Cortex of kidney (tissue), 1 donor: Measurements from ENCODE around the gene SEMA3F.

ENCODE experiments used
- DNase-seq: peaks from one replicate; lab custom pipeline; 2025; lab: John Stamatoyannopoulos, UW

The SEMA3F gene

DNA sequence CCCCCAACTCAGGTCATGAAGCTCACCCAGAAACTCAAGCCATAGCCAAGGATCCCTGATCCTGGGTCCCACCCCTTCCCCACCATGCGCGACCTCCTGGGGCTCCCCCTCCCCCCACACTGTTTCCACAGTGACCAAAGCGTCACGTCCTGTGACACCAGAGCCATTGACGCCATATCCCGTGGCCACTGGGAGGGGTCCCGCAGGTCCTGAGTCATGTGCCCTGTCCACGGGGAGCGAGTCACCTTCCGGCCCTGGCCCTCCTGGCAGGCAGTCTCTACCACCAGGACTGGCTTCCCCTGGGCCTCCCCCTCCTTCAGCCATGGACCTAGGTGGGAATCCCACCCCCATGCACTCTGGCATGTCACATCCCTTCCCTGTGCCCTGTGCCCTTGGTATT, 15.6 kb downstream of the SEMA3F start:
- DNase-seq = no peak

DNA sequence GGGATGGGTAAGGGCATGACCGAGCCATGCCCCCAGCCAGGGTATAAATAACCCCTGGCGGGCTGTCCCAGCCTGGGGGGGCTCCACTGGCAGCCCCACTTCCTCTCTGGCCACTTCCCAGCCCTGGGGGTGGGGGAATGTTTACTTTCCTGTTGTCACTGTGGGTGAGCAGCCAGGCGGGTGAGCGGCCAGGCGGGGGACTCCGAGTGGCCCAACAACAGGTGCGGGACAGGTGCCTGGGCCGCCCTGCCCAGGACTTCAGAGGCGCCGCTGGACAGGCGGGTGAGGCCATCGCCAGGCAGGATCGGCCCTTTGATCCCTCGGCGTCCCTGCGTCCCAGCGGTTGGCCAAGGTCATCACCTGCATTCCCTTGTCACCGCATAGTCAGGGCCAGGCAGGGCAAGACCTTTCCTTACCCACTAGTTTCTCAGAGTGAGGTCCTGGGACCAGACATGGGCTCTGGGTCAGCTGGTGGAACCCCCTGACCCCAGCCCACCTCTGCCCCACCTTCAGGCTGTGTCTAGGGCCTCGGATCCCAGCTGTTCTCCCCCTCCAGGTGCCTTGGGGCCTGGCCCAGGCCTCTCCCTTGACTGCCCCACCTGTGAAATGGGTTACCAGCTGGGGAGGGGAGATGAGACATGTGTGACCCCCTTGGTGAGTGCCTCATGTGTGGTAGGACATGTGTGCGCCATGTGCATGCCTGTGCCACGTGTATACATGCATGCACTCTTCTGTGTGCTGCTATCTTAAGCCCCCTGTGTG, 16.6 kb downstream of the SEMA3F start:
- DNase-seq = no peak

DNA sequence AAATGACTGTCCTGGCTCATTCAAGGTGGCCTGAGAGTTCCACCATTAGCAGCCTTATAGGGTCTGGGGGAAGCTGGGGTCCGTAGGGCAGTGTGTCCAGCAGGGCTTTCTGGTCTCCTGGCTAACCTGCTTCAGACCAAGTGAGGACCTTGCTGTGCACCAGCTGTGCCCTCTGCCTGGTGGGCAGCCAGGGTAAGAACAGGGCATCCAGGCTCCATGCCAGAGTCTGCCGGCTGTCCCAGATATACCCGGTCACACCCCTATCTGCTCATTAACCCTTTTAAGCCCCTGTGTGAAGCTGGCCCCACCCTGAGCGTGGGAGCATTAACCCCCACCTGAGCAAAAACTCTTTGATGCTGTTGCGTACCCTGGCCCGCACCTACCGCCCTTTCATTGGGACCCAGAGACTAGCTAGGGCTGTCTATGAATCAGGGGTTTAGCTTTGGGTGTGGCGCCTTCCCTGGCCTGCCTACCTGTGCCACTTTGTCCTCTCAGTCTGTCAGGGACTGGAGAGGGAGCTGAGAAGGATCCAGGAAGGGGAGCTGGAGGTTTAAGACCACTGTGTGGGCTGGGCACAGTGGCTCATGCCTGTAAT, 17.6 kb downstream of the SEMA3F start:
- DNase-seq = no peak

DNA sequence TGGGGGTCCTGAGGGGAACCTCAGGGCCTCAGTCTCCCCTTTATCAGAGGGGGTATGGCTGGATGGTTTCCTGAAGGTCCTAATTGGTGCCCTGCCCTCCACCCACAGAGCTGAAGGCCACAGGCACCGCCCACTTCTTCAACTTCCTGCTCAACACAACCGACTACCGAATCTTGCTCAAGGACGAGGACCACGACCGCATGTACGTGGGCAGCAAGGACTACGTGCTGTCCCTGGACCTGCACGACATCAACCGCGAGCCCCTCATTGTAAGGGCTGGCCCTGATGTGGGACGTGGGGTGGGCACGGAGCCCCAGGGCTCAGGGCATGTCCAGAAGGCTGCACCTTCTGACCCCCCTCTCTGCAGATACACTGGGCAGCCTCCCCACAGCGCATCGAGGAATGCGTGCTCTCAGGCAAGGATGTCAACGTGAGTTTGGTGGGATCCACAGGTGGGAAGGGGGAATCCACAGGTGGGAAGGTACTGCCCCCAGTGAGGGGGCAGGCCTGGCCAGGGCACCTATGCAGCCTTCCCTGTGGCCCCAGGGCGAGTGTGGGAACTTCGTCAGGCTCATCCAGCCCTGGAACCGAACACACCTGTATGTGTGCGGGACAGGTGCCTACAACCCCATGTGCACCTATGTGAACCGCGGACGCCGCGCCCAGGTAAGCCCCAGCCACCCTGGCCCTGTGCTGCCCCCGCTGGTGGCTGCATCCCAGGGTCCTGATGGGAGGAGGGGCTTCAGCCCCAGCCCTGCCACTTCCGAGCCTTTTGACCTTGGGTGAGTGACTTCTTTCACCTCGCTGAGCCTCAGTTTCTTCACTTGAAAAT, 18.8 kb downstream of the SEMA3F start:
- DNase-seq = no peak

DNA sequence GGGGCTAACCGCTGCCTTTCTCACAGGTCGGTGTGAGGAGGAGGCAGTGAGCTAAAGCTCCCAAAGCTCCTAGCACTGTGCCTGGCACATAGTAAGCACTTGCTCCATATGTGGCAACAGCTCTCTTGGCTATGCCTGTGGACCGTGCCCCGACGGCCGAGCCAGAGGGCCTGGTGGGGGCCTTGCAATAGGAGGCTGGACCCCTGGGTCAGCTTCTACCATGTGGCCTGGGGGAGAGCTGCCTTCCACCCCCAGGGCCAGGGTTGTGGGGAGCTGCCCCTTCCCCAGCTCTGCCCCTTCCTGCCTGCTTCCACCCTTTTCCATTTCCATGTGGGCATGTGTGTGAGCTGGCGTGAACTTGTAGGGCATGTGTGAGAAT, 19.4 kb downstream of the SEMA3F start:
- no peak for DNase-seq

DNA sequence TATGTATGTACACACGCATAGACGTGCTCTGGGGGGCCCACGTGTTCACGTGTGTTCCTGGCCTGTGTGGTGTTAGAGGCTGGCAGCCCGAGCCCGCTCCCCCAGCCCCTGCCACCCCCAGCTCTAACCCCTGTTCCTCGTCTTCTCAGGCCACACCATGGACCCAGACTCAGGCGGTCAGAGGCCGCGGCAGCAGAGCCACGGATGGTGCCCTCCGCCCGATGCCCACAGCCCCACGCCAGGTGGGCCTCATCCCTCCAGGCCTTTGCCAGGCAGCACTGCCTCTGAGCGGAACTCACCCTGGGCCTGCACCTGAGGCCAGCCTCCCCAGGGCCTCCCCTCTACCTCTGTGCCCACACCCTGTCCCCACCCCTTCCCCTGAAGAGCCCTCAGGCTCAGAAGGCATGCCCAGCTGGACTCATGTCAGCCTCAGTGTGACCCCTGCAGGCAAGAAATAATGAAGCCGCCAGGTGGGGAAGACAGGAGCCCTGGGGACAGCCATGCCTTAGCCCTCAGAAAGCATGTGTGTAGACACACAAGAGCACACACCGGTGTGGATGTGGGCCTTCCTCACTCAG, 19.9 kb downstream of the SEMA3F start:
- no peak for DNase-seq

DNA sequence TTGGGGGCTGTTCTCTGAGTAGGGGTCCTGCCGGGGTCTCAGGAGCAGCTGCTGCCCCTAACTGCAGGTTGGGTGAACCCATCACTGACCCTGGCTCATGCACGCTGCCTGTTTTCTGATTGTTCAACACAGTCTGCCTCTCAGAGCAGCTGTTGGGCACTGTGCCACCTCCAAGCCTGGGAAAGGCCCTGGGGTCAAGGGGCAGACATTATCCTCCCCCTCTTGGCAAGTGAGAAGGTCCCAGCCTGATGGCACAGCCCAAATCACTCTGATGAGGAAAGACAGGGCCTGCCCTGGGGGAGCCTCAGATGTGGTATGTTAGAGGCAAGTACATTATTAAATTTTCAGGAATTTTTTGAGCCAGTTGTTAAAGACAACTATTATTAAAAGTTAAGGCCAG, 22.2 kb downstream of the SEMA3F start:
- DNase-seq = no peak

DNA sequence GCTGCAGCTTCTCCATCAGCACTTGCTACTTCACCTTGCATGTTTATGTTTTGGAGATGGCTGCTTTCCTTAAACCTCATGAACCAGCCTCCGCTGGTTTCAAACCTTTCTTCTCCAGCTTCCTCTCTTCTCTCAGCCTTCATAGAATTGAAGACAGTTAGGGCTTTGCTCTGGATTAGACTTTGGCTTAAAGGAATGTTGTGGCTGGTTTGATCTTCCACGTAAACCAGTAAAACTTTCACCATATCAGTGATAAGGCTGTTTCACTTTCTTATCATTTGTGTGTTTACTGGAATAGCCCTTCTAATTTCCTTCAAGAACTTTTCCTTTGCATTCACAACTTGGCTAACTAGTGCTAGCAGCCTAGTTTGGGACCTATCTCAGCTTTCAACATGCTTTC, 24.6 kb downstream of the SEMA3F start:
- DNase-seq = no peak

DNA sequence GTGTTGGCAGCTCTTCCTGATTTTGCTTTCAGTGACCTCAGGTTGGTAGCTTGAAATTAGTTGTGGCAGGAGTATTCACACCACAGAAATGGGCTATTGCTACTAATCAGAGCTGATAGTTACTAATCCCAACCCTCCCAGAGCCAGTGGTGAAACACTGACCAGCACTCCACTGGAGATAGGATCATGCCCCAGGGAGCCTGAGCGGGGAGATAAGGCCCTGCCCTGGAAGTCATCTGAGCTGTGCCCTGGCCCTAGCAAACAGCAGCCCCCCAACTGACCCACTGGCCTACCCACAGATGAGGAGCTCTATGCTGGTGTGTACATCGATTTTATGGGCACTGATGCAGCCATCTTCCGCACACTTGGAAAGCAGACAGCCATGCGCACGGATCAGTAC, 26.9 kb downstream of the SEMA3F start:
- DNase-seq = no peak

DNA sequence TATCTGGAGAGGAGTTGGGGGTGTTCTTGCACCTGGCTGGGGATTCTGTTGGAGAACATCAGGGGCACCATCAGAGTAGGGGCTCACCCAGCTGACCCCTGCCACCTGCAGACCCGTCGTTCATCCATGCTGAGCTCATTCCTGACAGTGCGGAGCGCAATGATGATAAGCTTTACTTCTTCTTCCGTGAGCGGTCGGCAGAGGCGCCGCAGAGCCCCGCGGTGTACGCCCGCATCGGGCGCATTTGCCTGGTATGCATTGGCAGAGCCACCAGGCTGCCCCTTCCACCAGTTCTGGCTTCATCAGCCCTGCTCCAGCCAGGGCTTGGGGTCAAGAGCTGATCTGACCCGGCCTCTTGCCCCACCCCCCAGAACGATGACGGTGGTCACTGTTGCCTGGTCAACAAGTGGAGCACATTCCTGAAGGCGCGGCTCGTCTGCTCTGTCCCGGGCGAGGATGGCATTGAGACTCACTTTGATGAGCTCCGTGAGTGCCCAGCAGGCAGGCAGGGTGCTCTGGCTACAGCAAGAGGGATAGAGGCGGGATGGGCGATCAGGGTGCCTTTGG, 27.5 kb downstream of the SEMA3F start:
- no peak for DNase-seq

DNA sequence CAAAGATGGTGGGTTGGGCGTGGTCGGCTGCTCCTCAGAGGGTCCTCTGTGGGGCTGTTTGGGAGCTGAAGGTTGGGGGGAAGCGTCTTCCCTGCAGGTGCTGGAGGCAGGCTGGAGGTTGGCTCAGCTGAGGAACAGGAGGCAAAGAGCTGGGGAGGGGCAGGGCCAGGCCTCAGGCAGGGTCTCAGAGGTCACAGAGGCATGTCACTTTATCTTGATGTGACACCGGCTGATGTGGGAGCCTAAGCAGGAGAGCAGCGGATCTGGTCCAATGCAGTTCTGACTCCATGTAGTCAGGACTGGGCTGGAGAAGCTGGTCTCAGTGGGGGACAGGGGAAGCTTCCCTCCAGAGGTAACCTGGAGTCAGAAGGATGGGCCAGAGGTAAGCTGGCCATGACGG, 28.6 kb downstream of the SEMA3F start:
- no peak for DNase-seq

DNA sequence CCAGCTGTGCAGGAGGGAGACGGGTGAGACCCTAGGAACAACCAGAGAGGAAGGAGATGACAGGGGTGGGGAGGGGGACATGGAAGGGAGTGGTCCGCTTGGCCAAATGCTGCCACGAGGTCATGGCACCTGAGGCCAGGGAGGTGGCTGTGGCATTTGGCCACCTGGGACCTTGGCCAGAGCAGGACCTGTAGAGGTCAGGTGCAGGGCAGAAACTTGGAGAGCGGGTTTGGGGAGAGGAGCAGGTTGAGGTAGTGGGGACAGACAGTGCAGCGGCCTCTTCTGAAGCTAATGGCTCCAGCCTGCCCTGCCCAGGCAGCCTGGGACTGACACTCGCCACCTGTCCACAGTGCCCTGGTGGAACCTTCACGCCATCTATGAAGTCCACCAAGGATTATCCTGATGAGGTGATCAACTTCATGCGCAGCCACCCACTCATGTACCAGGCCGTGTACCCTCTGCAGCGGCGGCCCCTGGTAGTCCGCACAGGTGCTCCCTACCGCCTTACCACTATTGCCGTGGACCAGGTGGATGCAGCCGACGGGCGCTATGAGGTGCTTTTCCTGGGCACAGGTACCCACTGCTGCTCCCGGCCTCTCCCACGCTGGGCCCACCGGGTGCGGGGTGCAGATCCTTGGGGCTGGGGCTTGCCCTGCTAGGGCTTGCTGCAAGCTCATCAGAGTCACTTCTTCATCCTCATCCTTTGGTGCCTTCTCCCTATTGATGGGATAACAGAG, 29.3 kb downstream of the SEMA3F start:
- DNase-seq = no peak

DNA sequence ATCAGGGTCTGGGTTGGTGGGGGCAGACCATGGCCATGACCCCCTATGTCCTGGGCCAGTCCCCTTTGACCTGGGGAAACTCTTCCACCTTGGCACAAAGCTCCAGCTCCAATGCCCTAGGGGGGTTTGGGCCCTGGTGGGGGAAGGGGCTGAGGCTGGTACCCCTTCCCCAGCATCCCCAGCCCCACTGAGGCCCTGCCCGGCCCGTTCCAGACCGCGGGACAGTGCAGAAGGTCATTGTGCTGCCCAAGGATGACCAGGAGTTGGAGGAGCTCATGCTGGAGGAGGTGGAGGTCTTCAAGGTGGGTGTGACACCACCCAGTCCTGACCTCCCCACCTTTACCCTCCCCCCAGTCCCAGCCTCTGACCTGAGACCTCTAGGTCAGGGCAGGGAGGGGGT, 30.1 kb downstream of the SEMA3F start:
- no peak for DNase-seq

DNA sequence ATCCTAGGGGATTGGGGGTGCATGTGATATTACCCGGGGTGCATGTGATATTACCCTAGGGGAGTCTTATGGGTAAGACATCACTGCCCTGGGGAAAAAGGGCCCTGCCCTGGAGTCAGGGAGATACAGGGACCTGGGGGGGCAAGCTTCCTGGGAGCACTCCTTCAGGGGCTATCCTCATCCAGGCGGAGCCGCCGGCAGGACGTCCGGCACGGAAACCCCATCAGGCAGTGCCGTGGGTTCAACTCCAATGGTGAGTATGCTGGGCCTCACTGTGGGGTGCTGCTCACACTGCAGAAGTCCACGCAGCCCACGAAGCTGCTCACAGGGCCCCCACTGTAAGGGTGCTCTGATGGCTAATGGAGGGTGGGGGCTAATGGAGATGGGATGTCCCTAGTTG, 31.0 kb downstream of the SEMA3F start:
- no peak for DNase-seq

DNA sequence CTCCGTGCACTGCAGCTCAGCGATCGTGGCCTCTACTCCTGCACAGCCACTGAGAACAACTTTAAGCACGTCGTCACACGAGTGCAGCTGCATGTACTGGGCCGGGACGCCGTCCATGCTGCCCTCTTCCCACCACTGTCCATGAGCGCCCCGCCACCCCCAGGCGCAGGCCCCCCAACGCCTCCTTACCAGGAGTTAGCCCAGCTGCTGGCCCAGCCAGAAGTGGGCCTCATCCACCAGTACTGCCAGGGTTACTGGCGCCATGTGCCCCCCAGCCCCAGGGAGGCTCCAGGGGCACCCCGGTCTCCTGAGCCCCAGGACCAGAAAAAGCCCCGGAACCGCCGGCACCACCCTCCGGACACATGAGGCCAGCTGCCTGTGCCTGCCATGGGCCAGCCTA, 32.6 kb downstream of the SEMA3F start:
- no peak for DNase-seq

DNA sequence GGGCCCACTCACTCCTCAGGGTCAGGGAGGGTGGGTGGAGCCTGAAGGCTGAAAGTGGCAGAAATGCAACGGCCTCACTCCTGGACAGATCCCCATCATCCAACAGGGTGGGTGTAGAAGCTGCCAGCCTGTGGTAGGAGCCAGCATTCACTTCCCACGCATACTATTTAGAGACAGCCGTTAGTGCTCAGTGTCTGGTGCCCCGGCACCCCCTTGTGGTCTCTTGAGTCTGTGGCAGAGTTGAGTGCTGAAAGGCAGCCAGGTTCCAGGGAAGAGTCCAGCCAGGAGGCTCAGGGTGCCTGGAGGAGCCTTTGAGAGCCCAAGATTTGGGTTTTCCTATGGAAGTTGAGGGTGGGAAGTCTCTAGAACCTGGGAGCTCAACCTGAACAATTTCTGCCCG, 34.1 kb downstream of the SEMA3F start:
- no peak for DNase-seq

DNA sequence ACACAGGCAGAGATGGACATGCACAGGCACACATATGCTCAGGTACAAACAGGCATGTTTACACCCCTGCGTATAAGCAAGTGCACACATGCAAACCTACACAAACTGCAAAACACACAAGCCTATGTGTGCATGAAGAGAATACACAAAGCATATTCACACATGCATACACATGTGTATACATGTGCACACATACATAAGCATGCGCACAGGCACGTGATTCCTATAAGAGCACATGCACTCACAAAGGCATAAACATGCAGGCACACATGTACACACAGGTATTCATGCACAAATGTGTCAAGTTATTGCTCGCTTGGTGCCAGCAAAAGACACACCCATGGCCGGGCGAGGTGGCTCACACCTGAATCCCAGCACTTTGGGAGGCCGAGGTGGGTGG, 34.9 kb downstream of the SEMA3F start:
- no peak for DNase-seq

DNA sequence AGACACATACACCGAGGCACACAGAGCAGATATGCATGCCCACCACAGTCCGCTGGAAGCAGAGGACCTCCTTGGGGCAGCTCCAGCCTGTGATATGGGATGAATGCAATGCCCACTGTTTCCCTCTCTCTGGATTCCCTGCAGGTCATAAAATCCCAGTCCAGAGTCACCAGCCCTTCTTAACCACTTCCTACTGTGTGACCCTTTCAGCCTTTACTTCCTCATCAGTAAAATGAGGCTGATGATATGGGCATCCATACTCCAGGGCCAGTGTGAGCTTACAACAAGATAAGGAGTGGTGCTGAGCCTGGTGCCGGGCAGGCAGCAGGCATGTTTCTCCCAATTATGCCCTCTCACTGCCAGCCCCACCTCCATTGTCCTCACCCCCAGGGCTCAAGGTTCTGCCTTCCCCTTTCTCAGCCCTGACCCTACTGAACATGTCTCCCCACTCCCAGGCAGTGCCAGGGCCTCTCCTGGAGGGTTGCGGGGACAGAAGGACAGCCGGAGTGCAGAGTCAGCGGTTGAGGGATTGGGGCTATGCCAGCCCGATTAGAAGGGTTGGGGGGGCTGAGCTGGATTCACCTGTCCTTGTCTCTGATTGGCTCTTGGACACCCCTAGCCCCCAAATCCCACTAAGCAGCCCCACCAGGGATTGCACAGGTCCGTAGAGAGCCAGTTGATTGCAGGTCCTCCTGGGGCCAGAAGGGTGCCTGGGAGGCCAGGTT, 36.0 kb downstream of the SEMA3F start, which contains the start of gene GNAT1:
Gene GNAT1 (plus strand): TSS at position 675 of the 725 bp plus-strand sequence. CDS start 116 bp downstream, outside the sequence.
- no peak for DNase-seq

DNA sequence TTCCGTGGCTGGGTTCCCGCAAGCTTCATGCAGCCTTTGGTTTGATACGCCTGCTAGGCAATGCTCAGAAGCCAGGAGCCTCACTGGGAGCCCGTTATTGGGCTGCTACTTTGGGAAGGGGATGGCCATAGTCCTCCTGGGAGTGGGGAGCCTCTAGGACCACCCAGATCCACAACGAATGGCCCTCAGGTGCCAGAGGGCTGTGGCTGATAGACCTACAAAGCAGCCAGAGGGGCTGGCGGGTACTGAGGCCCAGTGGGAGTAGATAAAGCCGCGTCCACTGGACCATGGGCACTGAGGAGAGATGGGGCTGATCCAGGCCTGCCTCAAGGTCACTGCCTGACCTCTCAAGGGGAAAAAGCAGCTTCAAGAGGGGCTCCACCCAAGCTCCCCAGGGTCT, 37.0 kb downstream of the SEMA3F start:
- DNase-seq = no peak

DNA sequence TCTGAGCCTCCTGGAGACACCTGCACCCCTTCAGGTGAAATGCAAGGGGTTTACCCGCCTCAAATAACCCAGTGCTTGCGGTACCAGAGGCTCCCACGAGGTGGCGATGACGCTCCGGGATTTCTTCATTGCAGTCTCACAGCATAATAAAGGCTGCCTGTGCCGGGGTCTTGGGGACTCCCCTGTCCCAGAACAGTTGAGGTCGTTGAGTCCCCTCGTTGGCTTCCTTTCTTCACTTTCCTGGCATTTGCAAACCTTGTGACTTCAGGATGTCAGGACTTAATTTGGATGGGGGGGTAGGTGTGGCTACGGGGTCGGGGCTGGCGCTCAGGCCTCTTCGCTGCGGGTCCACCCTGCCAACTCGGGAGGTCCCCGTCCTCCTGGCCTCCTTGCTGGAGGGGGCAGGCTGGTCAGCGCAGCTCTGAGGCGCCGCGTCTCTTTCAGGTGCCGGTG, 37.6 kb downstream of the SEMA3F start:
- no peak for DNase-seq

DNA sequence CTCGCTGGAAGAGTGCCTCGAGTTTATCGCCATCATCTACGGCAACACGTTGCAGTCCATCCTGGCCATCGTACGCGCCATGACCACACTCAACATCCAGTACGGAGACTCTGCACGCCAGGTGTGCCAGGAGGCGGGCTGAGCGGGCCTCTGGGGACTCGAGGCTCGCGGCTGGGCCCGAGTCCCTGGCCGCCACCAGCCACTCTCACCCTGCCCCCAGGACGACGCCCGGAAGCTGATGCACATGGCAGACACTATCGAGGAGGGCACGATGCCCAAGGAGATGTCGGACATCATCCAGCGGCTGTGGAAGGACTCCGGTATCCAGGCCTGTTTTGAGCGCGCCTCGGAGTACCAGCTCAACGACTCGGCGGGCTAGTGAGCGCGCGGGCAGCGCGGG, 38.2 kb downstream of the SEMA3F start:
- DNase-seq = no peak
